ENCODE measurements around the gene RTN4R.
"Not testable (repeated sequence)": the region's sequence is repeated elsewhere in the genome, so short reads cannot be mapped to it uniquely, and the experiment has no call there.

RTN4R gene

GRCh38 chr22:20278726-20279490, 10.8 kb upstream of the RTN4R start:
- H3K4me3 ChIP-seq (ENCODE audit: insufficient read depth, low read depth, low read length); H3K27me3 ChIP-seq (ENCODE audit: control insufficient read depth, insufficient read depth, low read length, poor library complexity, severe bottlenecking); H3K36me3 ChIP-seq (ENCODE audit: control insufficient read depth, insufficient read depth, low read length); H3K9me3 ChIP-seq (ENCODE audit: control insufficient read depth, low read length); H3K27ac ChIP-seq (ENCODE audit: insufficient read depth, low read depth, low read length, poor library complexity, severe bottlenecking): not testable (repeated sequence)
- H3K4me1 ChIP-seq (ENCODE audit: control insufficient read depth, insufficient read depth, low read length): peaks cover 21% of the 10 kb centered on the region
- WGBS, 2 experiments: 87 to 89% methylated on average over 18 to 19 of the region's 22 CpGs

GRCh38 chr22:20277936-20278635, 10.0 kb upstream of the RTN4R start:
- not testable (repeated sequence) for H3K9me3 ChIP-seq (ENCODE audit: control insufficient read depth, low read length); H3K27ac ChIP-seq (ENCODE audit: insufficient read depth, low read depth, low read length, poor library complexity, severe bottlenecking); H3K36me3 ChIP-seq (ENCODE audit: control insufficient read depth, insufficient read depth, low read length); H3K27me3 ChIP-seq (ENCODE audit: control insufficient read depth, insufficient read depth, low read length, poor library complexity, severe bottlenecking); H3K4me3 ChIP-seq (ENCODE audit: insufficient read depth, low read depth, low read length)
- peaks cover 18% of the 10 kb centered on the region for H3K4me1 ChIP-seq (ENCODE audit: control insufficient read depth, insufficient read depth, low read length)
- WGBS, 2 experiments: 81 to 86% methylated on average over 16 to 17 of the region's 18 CpGs

GRCh38 chr22:20276468-20276867, 8.3 kb upstream of the RTN4R start:
- Histone ChIP-seq H3K27ac (ENCODE audit: insufficient read depth, low read depth, low read length, poor library complexity, severe bottlenecking) (no peak overlapping the region), H3K4me3 (ENCODE audit: insufficient read depth, low read depth, low read length) (no peak overlapping the region), H3K9me3 (ENCODE audit: control insufficient read depth, low read length) (no peaks in the 10 kb centered on the region), H3K36me3 (ENCODE audit: control insufficient read depth, insufficient read depth, low read length) (no peaks in the 10 kb centered on the region), H3K4me1 (ENCODE audit: control insufficient read depth, insufficient read depth, low read length) (peaks cover 8% of the 10 kb centered on the region), H3K27me3 (ENCODE audit: control insufficient read depth, insufficient read depth, low read length, poor library complexity, severe bottlenecking) (no peaks in the 10 kb centered on the region)
- WGBS, 2 experiments: 87 to 90% methylated on average over 7 of the region's 7 CpGs

GRCh38 chr22:20275836-20276235, 7.7 kb upstream of the RTN4R start:
- Histone ChIP-seq H3K4me3 (ENCODE audit: insufficient read depth, low read depth, low read length) (no peak overlapping the region), H3K36me3 (ENCODE audit: control insufficient read depth, insufficient read depth, low read length) (no peaks in the 10 kb centered on the region), H3K27ac (ENCODE audit: insufficient read depth, low read depth, low read length, poor library complexity, severe bottlenecking) (no peak overlapping the region), H3K27me3 (ENCODE audit: control insufficient read depth, insufficient read depth, low read length, poor library complexity, severe bottlenecking) (no peaks in the 10 kb centered on the region), H3K4me1 (ENCODE audit: control insufficient read depth, insufficient read depth, low read length) (peaks cover 6% of the 10 kb centered on the region), H3K9me3 (ENCODE audit: control insufficient read depth, low read length) (no peaks in the 10 kb centered on the region)
- WGBS, 2 experiments: 95% methylated on average over 13 of the region's 13 CpGs

GRCh38 chr22:20275325-20275724, 7.2 kb upstream of the RTN4R start:
- not testable (repeated sequence) for H3K27ac ChIP-seq (ENCODE audit: insufficient read depth, low read depth, low read length, poor library complexity, severe bottlenecking); H3K4me1 ChIP-seq (ENCODE audit: control insufficient read depth, insufficient read depth, low read length); H3K27me3 ChIP-seq (ENCODE audit: control insufficient read depth, insufficient read depth, low read length, poor library complexity, severe bottlenecking); H3K4me3 ChIP-seq (ENCODE audit: insufficient read depth, low read depth, low read length); H3K36me3 ChIP-seq (ENCODE audit: control insufficient read depth, insufficient read depth, low read length); H3K9me3 ChIP-seq (ENCODE audit: control insufficient read depth, low read length)
- WGBS, 2 experiments: 12 to 22% methylated on average over 2 to 3 of the region's 7 CpGs

GRCh38 chr22:20274374-20274773, 6.3 kb upstream of the RTN4R start:
- not testable (repeated sequence) for H3K4me3 ChIP-seq (ENCODE audit: insufficient read depth, low read depth, low read length)

GRCh38 chr22:20273758-20274181, 5.7 kb upstream of the RTN4R start:
- 74 to 76% methylated on average over 11 to 12 of the region's 12 CpGs for whole genome bisulfite sequencing, 2 experiments
- Histone ChIP-seq H3K27ac (ENCODE audit: insufficient read depth, low read depth, low read length, poor library complexity, severe bottlenecking) (peak overlapping the region; percentile 16), H3K4me1 (ENCODE audit: control insufficient read depth, insufficient read depth, low read length) (peaks cover 17% of the 10 kb centered on the region), H3K4me3 (ENCODE audit: insufficient read depth, low read depth, low read length) (no peak overlapping the region), H3K36me3 (ENCODE audit: control insufficient read depth, insufficient read depth, low read length) (no peaks in the 10 kb centered on the region), H3K27me3 (ENCODE audit: control insufficient read depth, insufficient read depth, low read length, poor library complexity, severe bottlenecking) (no peaks in the 10 kb centered on the region), H3K9me3 (ENCODE audit: control insufficient read depth, low read length) (no peaks in the 10 kb centered on the region)

More at GRCh38 chr22:20274374-20274773, 6.3 kb upstream of the RTN4R start:
- H3K27me3 ChIP-seq (ENCODE audit: control insufficient read depth, insufficient read depth, low read length, poor library complexity, severe bottlenecking); H3K9me3 ChIP-seq (ENCODE audit: control insufficient read depth, low read length); H3K36me3 ChIP-seq (ENCODE audit: control insufficient read depth, insufficient read depth, low read length); H3K27ac ChIP-seq (ENCODE audit: insufficient read depth, low read depth, low read length, poor library complexity, severe bottlenecking): not testable (repeated sequence)
- H3K4me1 ChIP-seq (ENCODE audit: control insufficient read depth, insufficient read depth, low read length): peaks cover 13% of the 10 kb centered on the region
- WGBS, 2 experiments: 91 to 92% methylated on average over 9 of the region's 10 CpGs

GRCh38 chr22:20272700-20273099, 4.6 kb upstream of the RTN4R start:
- no peak overlapping the region for H3K27ac ChIP-seq (ENCODE audit: insufficient read depth, low read depth, low read length, poor library complexity, severe bottlenecking)
- peaks cover 19% of the 10 kb centered on the region for H3K4me1 ChIP-seq (ENCODE audit: control insufficient read depth, insufficient read depth, low read length)
- 91% methylated on average over 13 of the region's 13 CpGs for WGBS, 2 experiments
- no peaks in the 10 kb centered on the region for H3K36me3 ChIP-seq (ENCODE audit: control insufficient read depth, insufficient read depth, low read length)
- no peaks in the 10 kb centered on the region for H3K27me3 ChIP-seq (ENCODE audit: control insufficient read depth, insufficient read depth, low read length, poor library complexity, severe bottlenecking)
- no peak overlapping the region for H3K4me3 ChIP-seq (ENCODE audit: insufficient read depth, low read depth, low read length)
- no peaks in the 10 kb centered on the region for H3K9me3 ChIP-seq (ENCODE audit: control insufficient read depth, low read length)

- Histone ChIP-seq H3K36me3 (ENCODE audit: control insufficient read depth, insufficient read depth, low read length) (no peaks in the 10 kb centered on the region), H3K9me3 (ENCODE audit: control insufficient read depth, low read length) (no peaks in the 10 kb centered on the region), H3K27me3 (ENCODE audit: control insufficient read depth, insufficient read depth, low read length, poor library complexity, severe bottlenecking) (no peaks in the 10 kb centered on the region), H3K4me1 (ENCODE audit: control insufficient read depth, insufficient read depth, low read length) (peaks cover 19% of the 10 kb centered on the region), H3K27ac (ENCODE audit: insufficient read depth, low read depth, low read length, poor library complexity, severe bottlenecking) (no peak overlapping the region), H3K4me3 (ENCODE audit: insufficient read depth, low read depth, low read length) (no peak overlapping the region)
- 94 to 96% methylated on average over 9 of the region's 9 CpGs for WGBS, 2 experiments
Measured at GRCh38 chr22:20272174-20272573, 4.1 kb upstream of the RTN4R start.

- Histone ChIP-seq H3K4me3 (ENCODE audit: insufficient read depth, low read depth, low read length) (no peak overlapping the region), H3K9me3 (ENCODE audit: control insufficient read depth, low read length) (no peaks in the 10 kb centered on the region), H3K27ac (ENCODE audit: insufficient read depth, low read depth, low read length, poor library complexity, severe bottlenecking) (no peak overlapping the region), H3K36me3 (ENCODE audit: control insufficient read depth, insufficient read depth, low read length) (no peaks in the 10 kb centered on the region), H3K27me3 (ENCODE audit: control insufficient read depth, insufficient read depth, low read length, poor library complexity, severe bottlenecking) (no peaks in the 10 kb centered on the region), H3K4me1 (ENCODE audit: control insufficient read depth, insufficient read depth, low read length) (peaks cover 19% of the 10 kb centered on the region)
- WGBS, 2 experiments: 87 to 89% methylated on average over 14 of the region's 14 CpGs
Measured at GRCh38 chr22:20271114-20271994, 3.2 kb upstream of the RTN4R start.
